ENCODE measurements around the gene PRR23B.

GRCh38 chr3:139005356-139005993 is 15.3 kb downstream of the PRR23B start:
- TF ChIP-seq, protein P1, sequence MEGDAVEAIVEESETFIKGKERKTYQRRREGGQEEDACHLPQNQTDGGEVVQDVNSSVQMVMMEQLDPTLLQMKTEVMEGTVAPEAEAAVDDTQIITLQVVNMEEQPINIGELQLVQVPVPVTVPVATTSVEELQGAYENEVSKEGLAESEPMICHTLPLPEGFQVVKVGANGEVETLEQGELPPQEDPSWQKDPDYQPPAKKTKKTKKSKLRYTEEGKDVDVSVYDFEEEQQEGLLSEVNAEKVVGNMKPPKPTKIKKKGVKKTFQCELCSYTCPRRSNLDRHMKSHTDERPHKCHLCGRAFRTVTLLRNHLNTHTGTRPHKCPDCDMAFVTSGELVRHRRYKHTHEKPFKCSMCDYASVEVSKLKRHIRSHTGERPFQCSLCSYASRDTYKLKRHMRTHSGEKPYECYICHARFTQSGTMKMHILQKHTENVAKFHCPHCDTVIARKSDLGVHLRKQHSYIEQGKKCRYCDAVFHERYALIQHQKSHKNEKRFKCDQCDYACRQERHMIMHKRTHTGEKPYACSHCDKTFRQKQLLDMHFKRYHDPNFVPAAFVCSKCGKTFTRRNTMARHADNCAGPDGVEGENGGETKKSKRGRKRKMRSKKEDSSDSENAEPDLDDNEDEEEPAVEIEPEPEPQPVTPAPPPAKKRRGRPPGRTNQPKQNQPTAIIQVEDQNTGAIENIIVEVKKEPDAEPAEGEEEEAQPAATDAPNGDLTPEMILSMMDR (IDR thresholded peaks at IDR 0.05): no peak
- TF ChIP-seq EP300 (IDR thresholded peaks at IDR 0.05) (no peak), POLR2A (IDR thresholded peaks at IDR 0.05) (no peak), POLR2AphosphoS5 (IDR thresholded peaks at IDR 0.05) (no peak)

Measured in sigmoid colon (tissue), 4 donors.